ENCODE measurements around the gene IGFBP4. TPM values are rescaled to one million over a fixed set of nuclear protein-coding genes. Genes with fewer than 3 reads are reported as not detected.

IGFBP4 gene
- total and polyA plus RNA-seq, 2 of the 13 experiments (the other 11 are each of a cell fraction or from before 2014, with no cell fraction given) = 4.1 to 49.0 TPM

- TF ChIP-seq LRRFIP1 (CRISPR knock-in tag; conservative IDR thresholded peaks at IDR 0.05) = no peak
- TF ChIP-seq SP4 (CRISPR knock-in tag; IDR thresholded peaks at IDR 0.05) = no peak
- TF ChIP-seq CTCF (CRISPR knock-in tag; IDR thresholded peaks at IDR 0.05) = peak; percentile 72
- TF ChIP-seq PAX8 (CRISPR knock-in tag; IDR thresholded peaks at IDR 0.05; ENCODE audit: borderline replicate concordance) = no peak
- no peak for TF ChIP-seq ZNF556 (CRISPR knock-in tag; IDR thresholded peaks at IDR 0.05; ENCODE audit: borderline replicate concordance)
- no peak for TF ChIP-seq NCOA5 (CRISPR knock-in tag; IDR thresholded peaks at IDR 0.05)
- peak; percentile 61; the same call in 1 of the 2 replicates for TF ChIP-seq SMC3 (IDR thresholded peaks at IDR 0.05; ENCODE audit: low read length)
- no peak for TF ChIP-seq GMEB1 (CRISPR knock-in tag; IDR thresholded peaks at IDR 0.05; ENCODE audit: borderline replicate concordance)
- TF ChIP-seq ELF1 (CRISPR knock-in tag; IDR thresholded peaks at IDR 0.05) = peak; percentile 41; the same call in 1 of the 2 replicates
- no peak for TF ChIP-seq UBTF (CRISPR knock-in tag; IDR thresholded peaks at IDR 0.05)
- no peak for TF ChIP-seq PRMT3 (CRISPR knock-in tag; IDR thresholded peaks at IDR 0.05; ENCODE audit: borderline replicate concordance, low read depth)
- no peak for TF ChIP-seq PHF21A (CRISPR knock-in tag; IDR thresholded peaks at IDR 0.05)
- no peak for TF ChIP-seq YEATS2 (CRISPR knock-in tag; IDR thresholded peaks at IDR 0.05; ENCODE audit: borderline replicate concordance)
- no peak for TF ChIP-seq ZNF280B (CRISPR knock-in tag; IDR thresholded peaks at IDR 0.05; ENCODE audit: borderline replicate concordance)
- no peak for TF ChIP-seq KAT2B (IDR thresholded peaks at IDR 0.05; ENCODE audit: borderline replicate concordance, low read depth, low read length)
- TF ChIP-seq GFI1 (CRISPR knock-in tag; IDR thresholded peaks at IDR 0.05; ENCODE audit: borderline replicate concordance) = no peak
- TF ChIP-seq DRAP1 (CRISPR knock-in tag; IDR thresholded peaks at IDR 0.05) = no peak
- no peak for TF ChIP-seq ZNF563 (CRISPR knock-in tag; IDR thresholded peaks at IDR 0.05)
- no peak for TF ChIP-seq JARID2 (CRISPR knock-in tag; IDR thresholded peaks at IDR 0.05; ENCODE audit: insufficient replicate concordance)
- TF ChIP-seq ZNF678 (CRISPR knock-in tag; IDR thresholded peaks at IDR 0.05) = no peak
These were observed 6.9 kb downstream of the IGFBP4 start (continued) for GRCh38 chr17:40450175-40450574.

Data from HepG2 (cell line).